Tibial artery (tissue), 4 donors: Measurements from ENCODE around the gene SLC6A9.

Experiments
- DNase-seq, 2 donors: peaks; one replicate each; pipeline ENCODE4 v3.0.0-alpha.2; 2019
- H3K27ac ChIP-seq, 2 donors: fragments of 200-600 bp; sonication (generic) in 1 of 2; 1 replicate in 1 of 2; 2 replicates in 1 of 2; pipeline ENCODE4 v1.5.1; 2018 to 2019; ENCODE audit warnings: mild to moderate bottlenecking in 1 of 2
- H3K27me3 ChIP-seq, 2 donors: fragments of 200-600 bp; sonication (generic) in 1 of 2; one replicate each; pipeline versions ENCODE4 v1.5.1 to v1.6.0; 2016 to 2019
- H3K36me3 ChIP-seq, 3 donors: fragments of 200-600 bp; sonication (generic) in 2 of 3; one replicate each; pipeline ENCODE4 v1.5.1; 2016 to 2019; ENCODE audit warnings: mild to moderate bottlenecking in 2 of 3
- H3K4me1 ChIP-seq, 4 donors: fragments of 200-600 bp; sonication (generic) in 2 of 4; 1 replicate in 3 of 4; 2 replicates in 1 of 4; pipeline ENCODE4 v1.5.1; 2016 to 2019
- H3K4me3 ChIP-seq, 2 donors: fragments of 200-600 bp; sonication (generic) in 1 of 2; 1 replicate in 1 of 2; 2 replicates in 1 of 2; pipeline ENCODE4 v1.5.1; 2018 to 2019; ENCODE audit warnings: mild to moderate bottlenecking in 2 of 2
- H3K9me3 ChIP-seq, 3 donors: fragments of 200-600 bp; sonication (generic) in 1 of 3; one replicate each; pipeline ENCODE4 v1.5.1; 2016 to 2019
- intact Hi-C: fragments of 100-400 bp; cut with DNase I; formaldehyde crosslinking; loops from one replicate; pipeline ENCODE4 v1.15.0; 2023; ENCODE audit warnings: low total_unique reads
- TF ChIP-seq, protein P1 (sequence below), 2 experiments: fragments of 200-600 bp in 1 of 2; fragments of 450-650 bp in 1 of 2; IDR thresholded peaks; one replicate each; pipeline ENCODE4 v1.5.1; 2017 to 2019; ENCODE audit warnings: antibody characterized with exemption in 2 of 2, mild to moderate bottlenecking in 1 of 2, moderate library complexity in 1 of 2

The SLC6A9 gene

GRCh38 chr1:44025816-44026215 is 5.4 kb downstream of the SLC6A9 start:
- Histone ChIP-seq H3K9me3 (no peaks in the 10 kb centered on the region), H3K4me1 (peaks cover 0 to 10% (median 4%) of the 10 kb centered on the region in 4 donors), H3K27ac (no peak overlapping the region), H3K4me3 (no peak overlapping the region), H3K36me3 (peaks cover 0 to 6% (median 5%) of the 10 kb centered on the region in 3 donors), H3K27me3 (no peaks in the 10 kb centered on the region)
- intact Hi-C loops, result no loop called here
- no peak for DNase-seq
- TF ChIP-seq, protein P1, sequence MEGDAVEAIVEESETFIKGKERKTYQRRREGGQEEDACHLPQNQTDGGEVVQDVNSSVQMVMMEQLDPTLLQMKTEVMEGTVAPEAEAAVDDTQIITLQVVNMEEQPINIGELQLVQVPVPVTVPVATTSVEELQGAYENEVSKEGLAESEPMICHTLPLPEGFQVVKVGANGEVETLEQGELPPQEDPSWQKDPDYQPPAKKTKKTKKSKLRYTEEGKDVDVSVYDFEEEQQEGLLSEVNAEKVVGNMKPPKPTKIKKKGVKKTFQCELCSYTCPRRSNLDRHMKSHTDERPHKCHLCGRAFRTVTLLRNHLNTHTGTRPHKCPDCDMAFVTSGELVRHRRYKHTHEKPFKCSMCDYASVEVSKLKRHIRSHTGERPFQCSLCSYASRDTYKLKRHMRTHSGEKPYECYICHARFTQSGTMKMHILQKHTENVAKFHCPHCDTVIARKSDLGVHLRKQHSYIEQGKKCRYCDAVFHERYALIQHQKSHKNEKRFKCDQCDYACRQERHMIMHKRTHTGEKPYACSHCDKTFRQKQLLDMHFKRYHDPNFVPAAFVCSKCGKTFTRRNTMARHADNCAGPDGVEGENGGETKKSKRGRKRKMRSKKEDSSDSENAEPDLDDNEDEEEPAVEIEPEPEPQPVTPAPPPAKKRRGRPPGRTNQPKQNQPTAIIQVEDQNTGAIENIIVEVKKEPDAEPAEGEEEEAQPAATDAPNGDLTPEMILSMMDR (IDR thresholded peaks at IDR 0.05), result no peak

GRCh38 chr1:44024903-44025525 is 6.2 kb downstream of the SLC6A9 start:
- H3K4me1 ChIP-seq, result peaks cover 0 to 10% (median 4%) of the 10 kb centered on the region in 4 donors
- peaks cover 0 to 6% (median 5%) of the 10 kb centered on the region in 3 donors for H3K36me3 ChIP-seq
- intact Hi-C loops, result no loop called here

DNA sequence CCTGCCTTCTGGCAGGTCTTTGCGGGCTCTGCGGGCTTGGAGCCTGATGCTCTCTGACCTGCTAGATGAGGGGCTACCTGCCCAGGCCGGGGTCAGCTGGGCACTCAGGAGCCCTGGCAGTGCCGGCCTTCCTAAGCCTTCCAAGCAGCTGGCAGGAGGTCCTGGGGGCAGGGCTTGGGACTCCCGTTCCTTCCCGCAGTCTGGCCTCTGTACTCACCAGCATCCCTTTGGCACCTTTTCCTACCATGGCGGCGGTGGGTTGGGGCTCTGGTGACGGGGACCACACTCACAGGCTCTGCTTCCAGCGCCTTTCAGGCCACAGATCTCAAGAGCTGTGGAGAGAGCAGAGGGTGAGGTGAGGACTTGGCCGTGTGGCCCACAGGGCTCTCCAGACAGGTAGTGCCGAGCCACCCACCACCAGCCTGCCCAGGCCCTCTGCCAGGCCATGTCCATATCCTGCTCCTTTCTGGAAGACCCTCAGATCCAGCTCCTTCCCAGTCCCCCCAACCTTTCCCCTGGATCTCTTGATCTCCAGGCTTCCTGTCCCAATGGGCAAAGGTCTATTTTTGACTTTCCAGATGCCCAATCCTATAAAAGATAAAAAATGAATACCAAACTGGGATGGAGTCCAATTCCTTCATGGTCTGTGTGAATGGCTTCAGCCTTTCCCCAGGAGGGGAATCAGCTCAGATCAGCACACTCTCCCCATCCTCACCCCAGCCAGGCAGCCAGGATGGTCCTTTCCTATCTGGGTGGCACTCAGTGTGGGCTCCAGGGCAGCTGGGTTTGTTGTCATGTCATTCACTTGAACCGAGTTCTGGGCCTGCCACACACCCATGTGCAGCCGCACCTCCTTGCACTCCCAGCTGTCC is 7.0 kb downstream of the SLC6A9 start:
- H3K4me1 ChIP-seq, result peaks cover 0 to 5% (median 2%) of the 10 kb centered on the region in 4 donors
- no peaks in the 10 kb centered on the region for H3K9me3 ChIP-seq
- H3K27ac ChIP-seq, result no peak overlapping the region
- TF ChIP-seq, protein P1 (IDR thresholded peaks at IDR 0.05), result no peak
- DNase-seq, result no peak
- no peaks in the 10 kb centered on the region for H3K27me3 ChIP-seq
- intact Hi-C loops, result no loop called here
- H3K36me3 ChIP-seq, result peaks cover 0 to 6% (median 5%) of the 10 kb centered on the region in 3 donors
- H3K4me3 ChIP-seq, result no peak overlapping the region

More at GRCh38 chr1:44024903-44025525, 6.2 kb downstream of the SLC6A9 start:
- H3K27me3 ChIP-seq, result no peaks in the 10 kb centered on the region
- TF ChIP-seq, protein P1 (IDR thresholded peaks at IDR 0.05), result no peak
- H3K9me3 ChIP-seq, result no peaks in the 10 kb centered on the region
- H3K4me3 ChIP-seq, result no peak overlapping the region
- no peak for DNase-seq
- H3K27ac ChIP-seq, result no peak overlapping the region

DNA sequence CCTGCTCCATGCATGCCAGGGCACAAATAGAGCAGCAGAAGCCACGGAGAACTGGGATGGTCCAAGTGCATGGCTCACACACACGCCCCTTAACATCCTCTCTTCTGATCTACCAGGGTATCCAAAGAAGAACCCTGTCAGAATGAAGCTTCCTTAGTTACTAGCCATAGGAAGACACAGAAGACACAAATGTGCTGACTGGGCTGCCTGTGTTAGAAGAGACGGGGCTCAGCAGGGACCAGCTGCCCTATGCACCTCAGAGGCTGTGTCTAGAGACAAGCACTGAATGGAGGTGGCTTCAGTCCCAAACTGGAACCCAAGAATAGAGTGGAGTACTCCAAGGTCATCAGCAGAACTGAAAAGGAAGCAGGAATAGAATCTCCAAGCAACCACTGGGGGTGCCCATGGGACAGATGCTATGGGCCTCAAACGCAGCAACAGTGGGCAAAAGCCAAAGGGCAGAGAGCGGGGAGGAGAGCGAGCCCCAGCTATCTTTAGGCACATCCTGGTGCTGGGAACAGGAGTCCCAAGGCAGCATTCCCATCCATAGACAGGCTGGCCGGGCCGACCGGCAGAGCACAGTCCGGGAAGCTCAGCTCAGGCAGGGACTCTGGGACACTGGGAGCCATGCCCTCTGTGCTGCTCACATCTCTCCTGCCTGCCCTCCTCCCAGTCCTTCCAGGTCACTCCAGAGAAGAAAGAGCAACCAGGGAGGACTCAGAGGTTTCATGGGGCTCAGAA is 9.5 kb downstream of the SLC6A9 start:
- TF ChIP-seq, protein P1 (IDR thresholded peaks at IDR 0.05), result no peak
- intact Hi-C loops, result no loop called here
- H3K27me3 ChIP-seq, result no peaks in the 10 kb centered on the region

DNA sequence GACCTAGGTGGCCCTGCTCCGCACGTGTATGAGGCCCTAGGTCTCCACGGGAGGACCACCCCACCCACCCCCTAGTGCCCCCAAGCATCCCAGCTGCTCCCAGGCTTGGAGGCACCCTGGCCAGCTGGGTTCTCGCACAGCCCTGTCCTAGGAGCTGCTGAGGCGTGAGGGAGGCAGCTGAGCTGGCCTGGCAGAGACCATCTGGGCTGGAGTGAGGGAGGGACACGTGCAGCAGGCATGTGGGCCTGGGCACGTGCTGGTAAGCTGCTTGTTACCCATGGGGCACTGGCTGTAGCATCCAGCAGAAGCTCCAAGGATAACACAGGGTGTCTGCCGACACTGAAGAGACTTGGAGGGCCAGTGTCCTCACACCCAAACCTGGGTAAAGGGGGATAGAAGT is 10.1 kb downstream of the SLC6A9 start:
- TF ChIP-seq, protein P1 (IDR thresholded peaks at IDR 0.05), result no peak
- Histone ChIP-seq H3K4me3 (no peak overlapping the region), H3K9me3 (no peaks in the 10 kb centered on the region), H3K27me3 (no peaks in the 10 kb centered on the region), H3K27ac (no peak overlapping the region), H3K36me3 (peaks cover 0 to 6% (median 5%) of the 10 kb centered on the region in 3 donors), H3K4me1 (peaks cover 0 to 3% (median 3%) of the 10 kb centered on the region in 4 donors)
- intact Hi-C loops, result no loop called here
- no peak for DNase-seq

More for the DNA sequence above, 9.5 kb downstream of the SLC6A9 start:
- no peak for DNase-seq
- Histone ChIP-seq H3K9me3 (no peaks in the 10 kb centered on the region), H3K4me3 (no peak overlapping the region), H3K27ac (no peak overlapping the region), H3K4me1 (no peaks in the 10 kb centered on the region), H3K36me3 (peaks cover 0 to 6% (median 5%) of the 10 kb centered on the region in 3 donors)
